K562 (cell line): ENCODE data around the gene REEP2. TPM values are rescaled to one million over a fixed set of nuclear protein-coding genes. Genes with fewer than 3 reads are reported as not detected.

Experiments
- EP400 ChIP-seq: fragments of 450-650 bp; IDR thresholded peaks from 2 replicates; pipeline ENCODE4 v1.6.1; 2017; ENCODE audit warnings: antibody characterized with exemption, mild to moderate bottlenecking, moderate library complexity
- ETS2 ChIP-seq: IDR thresholded peaks from 2 replicates; pipeline ENCODE4 v1.6.1; 2016; ENCODE audit warnings: borderline replicate concordance, missing genetic modification characterization, mild to moderate bottlenecking, moderate library complexity, missing compliant biosample characterization; ENCODE audit not compliant: poor library complexity, severe bottlenecking
- GTF2F1 ChIP-seq: IDR thresholded peaks from 2 replicates; pipeline ENCODE4 v1.6.1; 2011; ENCODE audit warnings: low read depth, low read length, improper control_type of control experiment
- HNRNPUL1 ChIP-seq: fragments of 200-400 bp; formaldehyde crosslinking; IDR thresholded peaks from 2 replicates; pipeline ENCODE4 v1.6.1; 2017; ENCODE audit warnings: low read length
- RUNX1 ChIP-seq: sonication (generic); IDR thresholded peaks from 2 replicates; pipeline ENCODE4 v1.6.1; 2016; ENCODE audit warnings: antibody characterized with exemption, low read depth
- SREBF2 ChIP-seq: sonication (generic); formaldehyde crosslinking; IDR thresholded peaks from 2 replicates; pipeline ENCODE4 v1.4.0; 2020; ENCODE audit warnings: mild to moderate bottlenecking, missing genetic modification reagents
- TGIF2 ChIP-seq: sonication (generic); formaldehyde crosslinking; IDR thresholded peaks from 2 replicates; pipeline ENCODE4 v1.8.1; 2022; ENCODE audit warnings: mild to moderate bottlenecking, missing genetic modification reagents, moderate library complexity
- ZEB2 ChIP-seq: fragments of 450-650 bp; IDR thresholded peaks from 2 replicates; pipeline ENCODE4 v1.6.1; 2016
- ZNF133 ChIP-seq: fragments of 250-450 bp; sonication (Bioruptor Pico); IDR thresholded peaks from 2 replicates; pipeline ENCODE4 v1.4.0; 2020; ENCODE audit warnings: mild to moderate bottlenecking
- ZNF134 ChIP-seq: fragments of 250-450 bp; sonication (Bioruptor Pico); conservative IDR thresholded peaks from 2 replicates; pipeline ENCODE4 v1.4.0; 2020
- polyA plus RNA-seq, 8 experiments: library from polyadenylated mRNA; depleted of rRNA in 4 of 8; stranded (reverse) in 5 of 8; unstranded in 3 of 8; fragments of >200 nt; fragmentation: Nextera tagmentation in 2 of 8; fragmentation: Illumina TruSeq in 1 of 8; extraction: Ambion mirVana in 2 of 8; extraction: Trizol in 1 of 8; gene quantifications; 2 replicates each; pipeline versions ENCODE4 v1.2.1 to v1.2.3, GENCODE V29; 2011 to 2014; ENCODE audit warnings: inconsistent platforms in 1 of 8, missing spikeins in 1 of 8
- total RNA-seq, 7 experiments: library from RNA; depleted of rRNA in 6 of 7; stranded (reverse); fragments of >200 nt in 6 of 7; fragmentation: Illumina TruSeq in 2 of 7; extraction: Trizol in 2 of 7; gene quantifications; 2 replicates each; pipeline versions ENCODE4 v1.2.1 to v1.2.3, GENCODE V29; 2011 to 2021; ENCODE audit warnings: low replicate concordance in 1 of 7
- TF ChIP-seq, protein P1 (sequence below): sonication (generic); formaldehyde crosslinking; IDR thresholded peaks from 2 replicates; pipeline ENCODE4 v1.8.1; 2023; ENCODE audit warnings: mild to moderate bottlenecking, missing genetic modification reagents
- TF ChIP-seq, protein P2 (sequence below): sonication (generic); formaldehyde crosslinking; IDR thresholded peaks from 2 replicates; pipeline ENCODE4 v1.4.0; 2020; ENCODE audit warnings: mild to moderate bottlenecking, missing genetic modification reagents
- TF ChIP-seq, protein P3 (sequence below): fragments of 250-450 bp; sonication (Bioruptor Pico); IDR thresholded peaks from 2 replicates; pipeline ENCODE4 v1.8.0; 2021; ENCODE audit warnings: borderline replicate concordance, mild to moderate bottlenecking, moderate library complexity; ENCODE audit not compliant: poor library complexity, severe bottlenecking
- TF ChIP-seq, protein P4 (sequence below): fragments of 250-450 bp; sonication (Bioruptor Pico); IDR thresholded peaks from 2 replicates; pipeline ENCODE4 v1.8.0; 2021; ENCODE audit warnings: moderate library complexity, mild to moderate bottlenecking, inconsistent platforms

Gene REEP2
- total and polyA plus RNA-seq, 9 of the 15 experiments (the other 6 are each of a cell fraction or from before 2014, with no cell fraction given) = 0.03 to 1.1 (median 0.12) TPM; not detected in 1

DNA sequence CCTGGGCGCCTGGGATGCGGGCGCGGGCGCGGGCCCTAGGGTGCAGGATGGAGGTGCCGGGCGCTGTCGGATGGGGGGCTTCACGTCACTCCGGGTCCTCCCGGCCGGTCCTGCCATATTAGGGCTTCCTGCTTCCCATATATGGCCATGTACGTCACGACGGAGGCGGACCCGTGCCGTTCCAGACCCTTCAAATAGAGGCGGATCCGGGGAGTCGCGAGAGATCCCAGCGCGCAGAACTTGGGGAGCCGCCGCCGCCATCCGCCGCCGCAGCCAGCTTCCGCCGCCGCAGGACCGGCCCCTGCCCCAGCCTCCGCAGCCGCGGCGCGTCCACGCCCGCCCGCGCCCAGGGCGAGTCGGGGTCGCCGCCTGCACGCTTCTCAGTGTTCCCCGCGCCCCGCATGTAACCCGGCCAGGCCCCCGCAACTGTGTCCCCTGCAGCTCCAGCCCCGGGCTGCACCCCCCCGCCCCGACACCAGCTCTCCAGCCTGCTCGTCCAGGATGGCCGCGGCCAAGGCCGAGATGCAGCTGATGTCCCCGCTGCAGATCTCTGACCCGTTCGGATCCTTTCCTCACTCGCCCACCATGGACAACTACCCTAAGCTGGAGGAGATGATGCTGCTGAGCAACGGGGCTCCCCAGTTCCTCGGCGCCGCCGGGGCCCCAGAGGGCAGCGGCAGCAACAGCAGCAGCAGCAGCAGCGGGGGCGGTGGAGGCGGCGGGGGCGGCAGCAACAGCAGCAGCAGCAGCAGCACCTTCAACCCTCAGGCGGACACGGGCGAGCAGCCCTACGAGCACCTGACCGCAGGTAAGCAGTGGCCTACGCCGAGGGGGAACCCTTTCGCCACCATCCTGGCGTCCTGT lies 26.6 kb downstream of the REEP2 start, which contains the start of gene EGR1 (continued):
- TF ChIP-seq, protein P1, sequence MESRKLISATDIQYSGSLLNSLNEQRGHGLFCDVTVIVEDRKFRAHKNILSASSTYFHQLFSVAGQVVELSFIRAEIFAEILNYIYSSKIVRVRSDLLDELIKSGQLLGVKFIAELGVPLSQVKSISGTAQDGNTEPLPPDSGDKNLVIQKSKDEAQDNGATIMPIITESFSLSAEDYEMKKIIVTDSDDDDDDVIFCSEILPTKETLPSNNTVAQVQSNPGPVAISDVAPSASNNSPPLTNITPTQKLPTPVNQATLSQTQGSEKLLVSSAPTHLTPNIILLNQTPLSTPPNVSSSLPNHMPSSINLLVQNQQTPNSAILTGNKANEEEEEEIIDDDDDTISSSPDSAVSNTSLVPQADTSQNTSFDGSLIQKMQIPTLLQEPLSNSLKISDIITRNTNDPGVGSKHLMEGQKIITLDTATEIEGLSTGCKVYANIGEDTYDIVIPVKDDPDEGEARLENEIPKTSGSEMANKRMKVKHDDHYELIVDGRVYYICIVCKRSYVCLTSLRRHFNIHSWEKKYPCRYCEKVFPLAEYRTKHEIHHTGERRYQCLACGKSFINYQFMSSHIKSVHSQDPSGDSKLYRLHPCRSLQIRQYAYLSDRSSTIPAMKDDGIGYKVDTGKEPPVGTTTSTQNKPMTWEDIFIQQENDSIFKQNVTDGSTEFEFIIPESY = no peak
- TF ChIP-seq ZEB2 (no peak), ZNF134 (CRISPR knock-in tag) (no peak), ETS2 (tag) (no peak), SREBF2 (CRISPR knock-in tag) (no peak), ZNF133 (CRISPR knock-in tag) (no peak), TGIF2 (CRISPR knock-in tag) (0 out of 2 replicates have a peak, but pooled peaks have one; percentile 63), EP400 (no peak), HNRNPUL1 (no peak; the same call in 1 of the 2 replicates), RUNX1 (peak; percentile 24; the same call in 1 of the 2 replicates), GTF2F1 (peak; percentile 97)
- TF ChIP-seq, protein P2, sequence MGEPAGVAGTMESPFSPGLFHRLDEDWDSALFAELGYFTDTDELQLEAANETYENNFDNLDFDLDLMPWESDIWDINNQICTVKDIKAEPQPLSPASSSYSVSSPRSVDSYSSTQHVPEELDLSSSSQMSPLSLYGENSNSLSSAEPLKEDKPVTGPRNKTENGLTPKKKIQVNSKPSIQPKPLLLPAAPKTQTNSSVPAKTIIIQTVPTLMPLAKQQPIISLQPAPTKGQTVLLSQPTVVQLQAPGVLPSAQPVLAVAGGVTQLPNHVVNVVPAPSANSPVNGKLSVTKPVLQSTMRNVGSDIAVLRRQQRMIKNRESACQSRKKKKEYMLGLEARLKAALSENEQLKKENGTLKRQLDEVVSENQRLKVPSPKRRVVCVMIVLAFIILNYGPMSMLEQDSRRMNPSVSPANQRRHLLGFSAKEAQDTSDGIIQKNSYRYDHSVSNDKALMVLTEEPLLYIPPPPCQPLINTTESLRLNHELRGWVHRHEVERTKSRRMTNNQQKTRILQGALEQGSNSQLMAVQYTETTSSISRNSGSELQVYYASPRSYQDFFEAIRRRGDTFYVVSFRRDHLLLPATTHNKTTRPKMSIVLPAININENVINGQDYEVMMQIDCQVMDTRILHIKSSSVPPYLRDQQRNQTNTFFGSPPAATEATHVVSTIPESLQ (CRISPR knock-in tag) = no peak
- TF ChIP-seq, protein P3, sequence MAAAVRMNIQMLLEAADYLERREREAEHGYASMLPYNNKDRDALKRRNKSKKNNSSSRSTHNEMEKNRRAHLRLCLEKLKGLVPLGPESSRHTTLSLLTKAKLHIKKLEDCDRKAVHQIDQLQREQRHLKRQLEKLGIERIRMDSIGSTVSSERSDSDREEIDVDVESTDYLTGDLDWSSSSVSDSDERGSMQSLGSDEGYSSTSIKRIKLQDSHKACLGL = no peak
- TF ChIP-seq, protein P4, sequence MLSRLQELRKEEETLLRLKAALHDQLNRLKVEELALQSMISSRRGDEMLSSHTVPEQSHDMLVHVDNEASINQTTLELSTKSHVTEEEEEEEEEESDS (CRISPR knock-in tag) = no peak
